ENCODE measurements around the gene WDR88.
"Not testable (repeated sequence)": the region's sequence is repeated elsewhere in the genome, so short reads cannot be mapped to it uniquely, and the experiment has no call there.

Gene WDR88

DNA sequence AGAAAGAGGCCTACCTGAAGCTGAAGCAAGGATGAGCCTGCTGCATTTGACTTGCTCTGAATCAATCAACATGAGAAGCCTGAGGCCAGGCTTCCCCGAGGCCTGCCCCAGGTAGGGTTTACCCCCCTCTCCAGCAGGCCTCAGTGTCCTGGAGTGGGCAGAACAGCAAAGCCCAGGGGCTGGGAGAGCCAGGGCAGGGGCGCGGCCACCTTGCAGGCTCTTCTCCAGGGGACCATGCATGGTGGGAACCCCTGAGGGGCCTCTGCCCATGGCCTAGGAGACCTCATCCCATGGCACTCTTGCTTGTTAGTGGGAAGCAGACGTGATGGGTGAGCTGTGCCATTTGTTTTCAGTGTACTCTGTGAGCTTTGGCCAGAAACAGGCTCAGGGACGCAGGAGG lies 42.3 kb downstream of the WDR88 start:
- no peak for DNase-seq

DNA sequence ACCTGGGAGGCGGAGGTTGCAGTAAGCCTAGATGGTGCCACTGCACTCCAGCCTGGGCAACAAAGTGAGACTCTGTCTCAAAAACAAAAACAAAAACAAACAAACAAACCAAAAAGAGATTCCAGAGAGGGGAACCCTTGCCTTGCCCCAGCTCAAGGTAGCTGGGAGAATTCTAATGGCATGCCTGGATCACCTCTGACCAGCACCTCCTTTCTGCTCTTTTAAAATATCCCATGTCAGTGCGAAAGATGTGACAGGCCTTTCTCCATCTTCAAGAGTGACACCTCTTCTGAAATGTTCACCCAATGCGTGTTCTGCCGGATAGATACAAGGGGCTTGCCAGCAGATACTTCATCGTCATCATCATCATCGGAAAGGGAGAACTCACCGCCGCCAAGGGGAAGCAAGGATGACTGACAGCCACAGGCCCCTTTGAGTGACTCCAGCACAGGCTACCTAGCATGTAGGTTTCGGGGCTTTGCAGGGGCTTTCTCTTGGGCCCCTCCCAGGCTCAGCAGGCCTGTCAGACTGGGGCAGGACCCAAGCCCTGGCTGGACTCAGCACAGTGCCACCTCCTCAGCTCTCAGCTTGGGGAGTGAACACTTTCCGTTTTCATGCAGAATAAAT lies 43.4 kb downstream of the WDR88 start:
- DNase-seq: no peak

DNA sequence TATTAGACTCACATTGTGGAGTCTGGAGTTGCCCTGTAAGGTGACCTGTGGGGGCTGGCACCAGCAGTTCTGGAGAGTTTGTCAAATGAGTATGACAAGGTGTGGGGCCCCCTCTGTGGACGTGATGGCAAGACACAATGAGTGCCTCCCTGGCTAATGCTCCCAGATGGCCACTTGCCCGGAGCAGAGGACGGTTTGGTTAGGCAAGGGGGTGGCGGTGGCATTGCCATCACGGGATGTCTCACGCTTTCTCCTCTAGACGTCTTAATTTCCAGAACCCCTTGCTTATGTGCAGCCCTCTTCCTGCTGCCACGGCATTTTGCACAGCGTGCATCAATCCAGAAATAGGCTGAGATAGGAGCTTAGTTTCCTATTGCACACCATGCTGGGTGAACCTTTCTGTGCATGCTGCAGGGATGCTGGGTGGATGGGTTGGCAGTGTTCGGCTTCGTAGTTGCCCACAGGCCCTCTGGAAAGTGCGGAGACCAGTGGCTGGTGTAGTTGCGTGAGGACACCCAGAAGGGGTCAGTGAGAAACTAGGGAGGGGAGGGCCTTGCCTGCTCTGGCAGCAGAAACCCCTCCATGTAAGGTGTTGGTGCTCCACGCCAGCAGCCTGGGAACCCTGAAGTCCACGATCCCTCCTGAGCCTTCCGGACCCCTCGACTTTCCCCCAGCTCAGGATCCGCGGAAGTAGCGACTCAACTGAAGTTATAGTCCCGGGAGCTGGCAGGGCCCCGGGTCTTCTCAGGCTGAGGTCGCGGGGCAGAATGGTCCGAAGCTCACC lies 44.2 kb downstream of the WDR88 start:
- peak; percentile 40 for DNase-seq

DNA sequence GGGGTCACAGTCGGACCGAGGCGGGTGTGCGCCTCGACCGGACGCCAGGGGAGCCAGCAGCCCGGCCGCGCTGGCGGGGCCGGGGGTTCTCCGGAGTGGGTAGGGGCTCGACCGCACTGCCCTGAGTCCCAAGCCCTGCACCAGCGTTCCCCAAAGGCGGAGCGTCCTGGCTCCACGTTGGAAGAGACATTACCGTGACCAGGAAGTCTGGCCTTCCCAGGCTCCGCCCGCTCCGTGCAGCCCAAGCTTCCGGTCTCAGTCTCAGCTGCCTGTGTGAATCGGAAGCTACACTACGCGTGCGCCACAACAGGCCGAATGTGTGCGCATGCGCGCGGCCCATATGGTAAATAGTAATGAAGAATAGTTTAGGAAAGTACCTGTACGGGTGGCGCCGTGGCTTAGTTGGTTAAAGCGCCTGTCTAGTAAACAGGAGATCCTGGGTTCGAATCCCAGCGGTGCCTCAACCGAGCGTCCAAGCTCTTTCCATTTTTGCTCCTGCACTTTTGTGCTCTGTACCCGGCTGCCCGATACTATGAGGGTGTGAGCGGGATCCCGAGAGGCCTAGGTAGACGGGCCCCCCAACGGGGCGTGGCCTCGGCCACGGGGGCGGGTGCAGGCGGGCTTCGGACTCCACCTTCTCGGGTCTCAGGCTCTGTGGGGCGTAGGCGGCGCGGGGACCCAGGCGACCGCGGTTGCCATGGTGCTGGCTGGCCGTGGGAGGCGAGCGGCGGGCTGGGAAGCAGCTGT lies 44.9 kb downstream of the WDR88 start:
- peak; percentile 100 for DNase-seq

DNA sequence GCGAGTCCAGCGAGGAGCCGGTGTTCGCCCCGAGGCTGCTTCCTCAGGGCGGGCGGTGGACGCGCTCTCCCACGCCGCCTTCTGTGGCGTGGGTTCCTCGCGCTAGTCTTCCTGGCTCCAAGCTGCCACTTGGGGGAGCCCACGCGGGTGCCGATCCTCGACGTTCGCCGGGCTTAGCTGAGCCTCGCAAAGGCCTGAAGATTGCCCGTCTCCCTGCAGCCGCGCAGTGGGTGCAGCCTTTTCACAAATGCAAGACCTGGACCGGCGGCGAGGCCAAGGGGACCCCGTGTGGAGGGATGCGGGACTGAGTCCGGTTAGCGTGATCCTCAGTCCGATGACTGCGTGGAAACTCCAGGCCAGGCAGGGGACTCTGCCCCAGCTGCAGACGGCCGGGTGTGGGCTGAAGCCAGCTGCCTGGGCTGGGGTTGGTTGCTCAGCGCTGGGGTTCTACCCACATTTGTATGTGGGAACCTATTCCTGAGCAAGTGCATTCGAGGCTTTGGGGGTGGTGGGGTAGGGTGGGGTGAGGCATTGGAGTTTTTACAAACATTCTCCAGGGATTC lies 45.6 kb downstream of the WDR88 start:
- no peak for DNase-seq

DNA sequence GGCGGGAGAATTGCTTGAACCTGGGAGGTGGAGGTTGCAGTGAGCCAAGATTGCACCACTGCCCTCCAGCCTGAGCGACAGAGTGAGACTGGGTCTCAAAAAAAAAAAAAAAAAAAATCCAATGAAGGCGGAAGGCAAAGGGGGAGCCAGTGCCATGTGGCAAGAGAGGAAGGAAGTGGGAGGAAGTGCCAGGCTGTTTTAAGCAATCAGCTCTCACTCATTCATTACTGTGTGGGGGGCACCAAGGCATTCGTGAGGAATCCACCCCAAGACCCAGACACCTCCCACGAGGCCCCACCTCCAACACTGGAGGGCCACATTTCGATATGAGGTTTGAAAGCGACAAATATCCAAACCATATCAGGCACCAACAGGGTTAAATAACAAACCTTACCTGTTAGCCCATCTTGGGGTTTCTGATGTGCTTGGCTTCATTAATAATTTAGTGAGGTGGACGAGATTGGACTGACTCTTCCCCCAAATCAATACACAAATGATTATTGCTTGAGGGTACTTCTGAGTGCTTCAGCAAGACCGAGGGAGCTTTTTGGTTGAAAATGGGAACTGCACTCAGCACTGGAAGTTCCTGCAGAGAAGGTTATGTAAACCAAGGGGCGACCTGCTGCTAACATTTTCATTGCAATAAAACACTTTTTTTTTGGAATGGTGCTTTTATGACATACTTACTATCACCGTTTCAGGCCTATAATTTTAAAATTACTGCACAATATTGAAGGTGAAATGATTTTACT lies 54.7 kb downstream of the WDR88 start:
- peak; percentile 73 for DNase-seq

DNA sequence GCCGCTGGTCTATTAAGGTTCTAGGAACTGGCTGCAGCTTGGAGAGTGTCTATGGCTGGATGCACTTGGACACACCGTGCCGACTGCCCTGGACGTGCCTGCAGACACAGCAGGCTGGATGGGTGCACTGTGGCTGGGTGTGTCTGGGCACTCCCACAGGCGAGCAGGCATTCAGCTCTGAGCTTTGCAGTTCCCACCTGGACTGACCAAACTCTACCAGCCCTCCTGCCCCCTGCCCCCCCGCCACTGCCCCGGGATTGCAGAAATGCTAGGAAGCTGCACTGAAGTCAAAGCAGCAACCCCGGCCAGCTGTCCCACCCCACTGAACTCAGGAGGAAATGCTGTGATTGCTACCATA lies 55.2 kb downstream of the WDR88 start:
- no peak for DNase-seq

DNA sequence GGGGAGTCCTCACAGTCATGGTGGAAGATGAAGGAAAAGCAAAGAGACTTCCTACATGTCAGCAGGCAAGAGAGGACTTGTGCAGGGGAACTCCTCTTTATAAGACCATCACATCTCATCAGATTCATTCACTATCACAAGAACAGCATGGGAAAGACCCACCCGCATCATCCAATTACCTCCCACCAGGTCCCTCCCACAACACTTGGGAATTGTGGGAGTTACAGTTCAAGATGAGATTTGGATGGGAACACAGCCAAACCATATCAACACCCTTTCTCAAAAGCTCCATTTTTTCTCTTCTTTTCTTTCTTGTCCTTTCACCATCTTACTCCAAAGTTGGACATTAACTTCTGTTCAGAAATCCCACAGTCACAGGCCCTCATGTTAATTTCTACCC lies 57.5 kb downstream of the WDR88 start:
- no peak for DNase-seq

DNA sequence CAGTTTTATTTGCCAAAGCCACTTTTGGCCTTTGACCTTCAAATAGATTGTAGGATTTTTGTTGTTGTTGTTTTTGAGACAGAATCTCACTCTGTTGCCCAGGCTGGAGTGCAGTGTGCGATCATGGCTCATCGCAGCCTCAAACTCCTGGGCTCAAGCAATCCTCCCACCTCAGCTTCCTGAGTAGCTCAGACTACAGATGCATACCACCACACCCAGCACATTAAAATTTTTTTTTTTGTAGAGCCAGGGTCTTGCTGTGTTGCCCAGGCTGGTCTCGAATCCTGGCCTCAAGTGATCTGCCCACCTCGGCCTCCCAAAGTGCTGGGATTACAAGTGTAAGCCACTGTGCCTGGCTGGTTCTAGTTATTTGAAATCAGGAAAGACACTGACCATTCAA lies 59.2 kb downstream of the WDR88 start:
- not testable (repeated sequence) for DNase-seq

DNA sequence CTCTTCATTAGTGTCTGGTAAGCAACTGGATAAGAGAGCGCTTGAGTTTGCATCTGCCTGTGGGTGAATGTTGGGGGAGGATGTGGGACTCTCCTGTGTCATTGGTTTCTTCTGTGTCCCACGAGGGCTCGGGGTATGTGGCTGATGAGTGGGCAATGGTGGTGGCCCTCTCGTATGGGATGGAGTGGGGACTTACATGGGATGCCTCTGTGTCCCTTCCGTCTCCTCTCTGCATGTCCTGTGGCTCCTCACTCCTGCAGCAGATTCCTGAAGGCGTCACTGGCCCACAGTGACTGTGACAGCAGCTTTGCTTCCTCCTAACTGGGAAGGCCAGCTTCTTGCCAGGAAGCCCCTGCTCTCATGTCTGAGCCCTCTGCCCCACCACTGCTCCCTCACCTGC lies 59.6 kb downstream of the WDR88 start:
- no peak for DNase-seq

DNA sequence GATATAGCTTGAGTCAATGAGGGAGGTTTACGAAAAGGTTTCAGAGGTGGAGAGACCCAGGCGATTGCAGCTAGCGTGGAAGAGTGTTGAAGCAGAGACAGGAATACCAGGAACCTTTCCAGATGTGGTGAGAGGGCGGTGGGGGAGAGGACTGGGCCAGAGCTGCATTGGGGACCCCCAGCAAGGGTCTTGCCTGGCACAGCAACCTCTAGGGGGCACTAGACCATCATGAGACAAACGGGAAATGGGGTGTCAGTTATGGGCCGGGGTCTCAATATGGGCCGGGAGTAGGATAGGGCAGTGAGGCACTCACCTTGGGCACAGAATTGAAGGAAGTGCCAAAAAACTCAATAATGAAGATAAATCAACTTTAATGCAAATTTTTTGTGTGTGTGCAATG lies 60.1 kb downstream of the WDR88 start:
- DNase-seq: no peak

DNA sequence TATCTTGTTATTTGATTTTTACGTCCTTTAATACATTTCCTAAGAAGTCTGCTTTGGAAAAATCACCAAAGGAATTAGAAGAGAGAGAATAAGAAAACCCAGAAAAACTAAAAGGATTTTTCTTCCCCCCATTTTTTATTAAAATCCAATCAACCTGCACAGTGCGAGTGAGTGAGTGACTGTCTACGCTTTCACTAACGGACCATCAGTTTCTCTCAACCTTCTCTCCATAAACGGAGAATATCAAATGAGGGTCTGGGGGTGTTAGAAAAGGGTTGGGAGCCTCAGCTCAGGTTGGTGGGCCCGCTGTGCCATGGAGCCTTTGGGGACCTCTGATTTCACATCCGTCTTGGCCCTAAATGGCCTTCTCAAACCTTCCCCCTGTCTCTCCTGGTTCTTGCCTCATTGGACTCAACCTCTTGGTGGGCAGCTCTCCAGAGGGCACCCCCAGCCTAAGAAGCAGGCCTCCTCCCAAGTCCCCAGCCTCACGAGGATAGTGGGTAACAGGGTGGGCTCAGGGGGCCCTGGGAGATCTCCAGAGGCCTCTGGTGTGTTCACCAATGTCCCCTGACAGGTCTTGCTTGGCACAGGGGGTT lies 61.5 kb downstream of the WDR88 start:
- no peak for DNase-seq

DNA sequence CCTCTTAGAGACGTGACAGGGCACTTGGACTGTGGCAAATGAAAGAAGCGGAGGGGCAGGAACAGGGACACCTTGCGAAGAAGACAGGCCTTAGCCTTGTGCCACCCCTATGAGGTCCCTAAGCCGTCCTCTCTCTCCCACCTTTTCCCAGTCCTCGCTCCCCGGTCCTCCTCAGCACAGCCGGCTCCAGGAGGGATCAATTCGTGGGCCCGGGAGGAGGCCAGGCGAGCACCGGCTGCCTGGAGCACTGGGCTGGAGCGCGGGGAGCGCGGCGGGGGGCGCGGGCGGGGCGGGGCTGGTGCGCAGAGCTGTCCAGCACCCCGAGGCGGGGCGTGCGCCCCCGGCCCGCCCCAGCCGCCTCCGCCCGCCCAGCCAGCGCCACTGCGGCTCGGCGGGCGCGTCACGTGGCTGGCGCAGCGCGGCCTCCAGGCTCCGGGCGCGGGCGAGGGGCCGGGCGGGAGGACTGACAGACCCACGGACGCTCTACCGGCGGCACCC lies 62.0 kb downstream of the WDR88 start, which contains the start of gene LRP3:
LRP3 (plus strand) TSS at position 466 of the 498 bp plus-strand sequence. CDS start 456 bp downstream, outside the sequence.
- no peak for DNase-seq

DNA sequence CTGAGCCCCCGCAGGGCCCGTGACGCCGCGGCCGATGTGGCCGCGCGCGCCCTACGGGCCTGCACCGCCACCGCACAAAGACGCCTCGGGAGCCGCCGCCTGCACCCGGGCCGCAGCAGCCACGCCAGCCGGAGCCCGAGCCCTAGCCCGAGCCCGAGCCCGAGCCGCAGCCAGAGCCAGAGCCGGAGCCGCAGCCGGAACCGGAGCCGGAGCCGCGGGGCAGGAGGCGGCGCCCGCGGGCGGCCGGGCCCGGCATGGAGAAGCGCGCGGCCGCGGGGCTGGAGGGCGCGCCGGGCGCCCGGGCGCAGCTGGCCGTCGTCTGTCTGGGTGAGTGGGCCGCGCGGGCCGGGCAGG lies 62.6 kb downstream of the WDR88 start:
- no peak for DNase-seq

DNA sequence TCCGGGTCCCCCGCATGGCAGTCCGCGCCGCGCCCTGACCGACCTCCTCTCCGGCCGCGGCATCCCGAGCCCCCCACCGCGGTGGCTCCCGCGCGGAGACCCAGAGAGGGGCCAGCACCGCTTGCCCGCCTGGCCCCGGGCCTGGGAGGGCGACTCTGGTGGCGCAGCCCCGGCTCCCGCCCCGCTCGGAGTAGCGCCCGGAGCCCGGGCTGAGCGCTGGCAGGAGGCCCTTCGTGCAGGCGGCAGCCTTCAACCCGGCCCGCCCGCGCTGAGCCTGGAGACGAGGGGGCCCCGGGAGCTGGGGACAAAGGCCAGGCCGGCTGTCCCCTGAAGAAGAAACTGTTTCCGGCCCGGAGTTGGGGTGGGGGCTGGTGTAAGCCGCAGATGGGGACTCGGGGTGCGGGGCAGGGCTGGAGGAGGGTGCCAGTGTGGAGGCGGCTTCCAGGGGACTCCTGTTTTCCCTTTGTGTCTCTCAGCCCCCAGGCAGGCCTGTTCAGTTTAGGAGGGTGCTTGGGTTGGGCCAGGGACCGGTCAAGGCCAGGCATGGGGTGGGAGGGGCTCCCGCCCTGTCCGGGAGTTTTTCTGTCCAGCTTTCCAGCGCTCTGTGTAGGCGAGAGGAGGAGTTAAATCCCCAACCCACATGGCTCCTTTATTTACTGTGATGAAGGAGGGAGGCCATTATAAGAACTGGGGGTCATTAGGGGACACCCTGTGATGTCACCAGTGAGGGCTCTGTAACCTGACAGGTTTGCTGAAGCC lies 63.2 kb downstream of the WDR88 start:
- DNase-seq: no peak

DNA sequence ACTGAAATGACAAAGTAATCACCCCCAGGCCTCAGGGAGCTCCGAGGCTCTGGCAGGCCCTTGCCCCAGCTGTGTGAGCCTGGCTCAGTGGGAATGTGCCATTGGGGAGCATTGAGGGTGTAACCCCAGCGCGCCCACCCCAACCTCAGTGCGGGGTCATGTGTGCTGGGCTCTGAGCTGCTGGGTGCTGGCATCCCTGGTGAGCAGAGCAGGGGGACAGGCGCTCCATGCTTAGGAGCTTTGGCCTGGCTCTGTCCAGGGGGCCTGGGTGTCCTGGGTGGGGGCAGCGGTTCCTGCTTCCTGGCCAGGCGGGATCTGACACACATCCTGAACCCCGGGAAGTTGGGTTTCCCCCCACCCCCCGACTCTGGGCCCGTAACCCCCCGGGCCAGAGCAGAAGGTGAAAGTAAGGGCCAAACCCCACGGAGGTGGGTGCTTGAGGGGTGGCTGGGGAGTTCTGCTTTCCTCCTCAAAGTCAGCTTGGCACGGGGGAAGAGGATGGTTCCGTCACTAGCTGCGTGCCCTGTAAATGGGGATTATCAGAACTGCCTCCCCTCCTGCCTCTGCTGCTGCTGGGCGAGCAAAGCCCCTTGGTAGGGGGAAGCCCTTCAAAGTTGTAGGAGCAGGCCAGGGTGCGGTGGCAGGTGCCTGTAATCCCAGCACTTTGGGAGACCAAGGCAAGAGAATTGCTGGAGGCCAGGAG lies 63.9 kb downstream of the WDR88 start:
- no peak for DNase-seq

DNA sequence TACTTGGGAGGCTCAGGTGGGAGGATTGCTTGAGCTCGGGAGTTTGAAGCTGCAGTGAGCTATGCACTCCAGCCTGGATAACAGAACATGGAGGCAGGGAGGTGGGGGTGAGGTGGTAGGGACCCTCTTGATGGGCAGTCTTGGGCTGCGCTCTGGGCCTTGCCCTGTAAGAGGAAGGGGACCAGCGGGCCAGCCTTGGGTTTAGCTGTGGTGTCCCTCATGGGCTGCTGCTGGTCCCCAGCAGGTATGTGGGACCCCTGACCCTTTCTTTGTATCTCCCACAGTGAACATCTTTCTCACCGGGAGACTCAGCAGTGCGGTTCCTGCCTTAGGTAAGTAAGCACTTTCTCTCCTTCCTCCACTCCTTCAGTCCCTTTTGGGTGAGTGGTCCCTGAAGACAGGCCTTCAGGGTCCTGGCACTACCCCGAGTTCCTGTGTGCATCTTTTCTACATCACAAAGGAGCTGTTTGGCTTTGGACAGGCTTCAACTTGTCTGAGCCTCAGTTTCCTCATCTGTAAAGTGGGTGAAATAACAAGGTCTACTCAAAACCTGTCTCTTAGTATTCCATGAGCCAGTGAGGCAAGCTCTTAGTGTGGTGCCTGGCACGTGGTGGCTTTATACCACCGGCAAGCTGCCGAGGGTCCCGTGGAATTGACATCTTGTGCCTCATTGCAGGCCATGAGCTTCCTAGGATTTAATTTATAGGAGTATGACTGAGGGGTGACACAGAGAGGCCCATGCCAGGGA lies 64.7 kb downstream of the WDR88 start:
- no peak for DNase-seq

DNA sequence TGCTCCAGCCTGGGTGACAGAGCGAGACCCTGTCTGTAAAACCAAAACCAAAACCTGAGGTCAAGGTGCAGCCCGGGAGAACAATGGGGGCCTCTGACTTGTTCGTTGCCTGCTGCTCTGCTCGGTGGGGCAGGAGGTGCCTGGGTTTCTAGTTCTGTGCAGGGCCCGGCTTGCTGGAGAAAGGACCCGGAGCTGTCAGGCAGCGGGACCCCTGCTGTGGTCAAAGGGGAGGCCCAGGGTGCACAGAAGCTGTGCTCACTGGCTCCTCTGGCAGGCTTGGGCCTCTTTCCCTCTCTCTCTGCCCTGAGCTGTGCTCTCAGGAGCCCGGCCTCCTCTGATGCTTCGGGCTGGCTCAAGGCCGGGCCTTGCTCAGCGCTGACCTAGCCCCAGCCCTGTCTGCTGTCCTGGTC lies 65.7 kb downstream of the WDR88 start:
- no peak for DNase-seq

DNA sequence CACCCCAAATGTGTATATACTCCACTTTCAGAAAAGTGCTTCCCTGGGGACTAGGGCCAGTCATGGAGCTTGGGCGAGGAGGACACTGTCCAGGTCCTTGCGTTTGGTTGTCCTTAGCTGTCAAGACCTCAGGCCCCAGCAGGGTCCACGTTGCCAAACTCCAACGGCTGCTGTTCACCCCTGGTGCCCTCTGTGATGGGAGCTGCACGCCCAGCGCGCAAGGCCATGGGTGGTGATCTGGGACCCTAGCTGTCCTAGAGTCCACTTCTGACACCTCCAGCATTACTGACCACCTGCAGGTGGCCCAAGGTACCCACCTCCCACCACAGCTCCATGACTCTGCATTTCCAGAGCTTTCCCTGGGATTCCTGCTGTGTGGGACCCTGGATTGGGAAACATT lies 66.3 kb downstream of the WDR88 start:
- no peak for DNase-seq
